COLO668 (cell line): ENCODE results near the gene KIR2DL1.
"Not testable (repeated sequence)": the region's sequence is repeated elsewhere in the genome, so short reads cannot be mapped to it uniquely, and the experiment has no call there.

Experiments used
- DNase-seq: peaks from one replicate; lab custom pipeline; 2025; ENCODE audit not compliant: unreplicated experiment; lab: John Stamatoyannopoulos, UW

KIR2DL1 gene

DNA sequence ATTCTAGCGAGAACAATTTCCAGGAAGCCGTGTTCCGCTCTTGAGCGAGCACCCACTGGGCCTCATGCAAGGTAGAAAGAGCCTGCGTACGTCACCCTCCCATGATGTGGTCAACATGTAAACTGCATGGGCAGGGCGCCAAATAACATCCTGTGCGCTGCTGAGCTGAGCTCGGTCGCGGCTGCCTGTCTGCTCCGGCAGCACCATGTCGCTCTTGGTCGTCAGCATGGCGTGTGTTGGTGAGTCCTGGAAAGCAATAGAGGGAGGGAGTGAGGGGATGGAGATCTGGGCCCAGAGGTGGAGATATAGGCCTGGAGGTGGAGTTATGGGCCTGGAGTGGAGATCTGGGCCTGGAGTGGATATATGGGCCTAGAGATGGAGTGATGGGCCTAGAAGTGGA lies at the start of gene KIR2DL1:
KIR2DL1 (plus strand) TSS at position 148 of the 400 bp plus-strand sequence; CDS start at position 206, 58 bp downstream.
- DNase-seq, result not testable (repeated sequence)

GRCh38 chr19:54724142-54724541 lies 45.5 kb upstream of the KIR2DL1 start, which contains the start of gene KIR3DL3:
KIR3DL3 (plus strand) TSS chr19:54724442; CDS start chr19:54724497, 55 bp downstream.
- DNase-seq, result no peak

GRCh38 chr19:54724644-54725043 lies 44.9 kb upstream of the KIR2DL1 start:
- DNase-seq, result no peak

GRCh38 chr19:54725321-54725720 lies 44.3 kb upstream of the KIR2DL1 start:
- DNase-seq, result no peak

- DNase-seq, result no peak
Observed at GRCh38 chr19:54727562-54727961, 42.0 kb upstream of the KIR2DL1 start.

DNA sequence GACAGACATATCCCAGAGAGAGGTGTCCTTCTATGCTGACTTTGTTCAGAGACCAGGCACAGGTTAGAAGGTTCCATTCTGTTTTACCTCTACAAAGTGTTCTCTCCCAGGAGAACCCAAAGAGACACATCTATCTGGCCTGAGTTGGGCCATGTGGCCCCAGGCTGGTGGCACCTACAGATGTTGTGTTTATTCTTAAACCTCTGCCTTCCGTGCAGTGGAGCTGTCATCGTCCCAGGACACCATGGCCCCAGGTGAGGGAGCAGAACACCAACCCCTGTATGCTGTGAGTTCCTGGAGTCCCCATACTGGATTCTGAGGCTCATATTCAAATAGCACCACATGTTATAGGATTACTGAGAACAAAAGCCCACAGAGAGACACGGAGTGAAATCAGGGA lies 41.4 kb upstream of the KIR2DL1 start:
- DNase-seq, result no peak

GRCh38 chr19:54729416-54730188 lies 40.0 kb upstream of the KIR2DL1 start:
- no peak for DNase-seq

DNA sequence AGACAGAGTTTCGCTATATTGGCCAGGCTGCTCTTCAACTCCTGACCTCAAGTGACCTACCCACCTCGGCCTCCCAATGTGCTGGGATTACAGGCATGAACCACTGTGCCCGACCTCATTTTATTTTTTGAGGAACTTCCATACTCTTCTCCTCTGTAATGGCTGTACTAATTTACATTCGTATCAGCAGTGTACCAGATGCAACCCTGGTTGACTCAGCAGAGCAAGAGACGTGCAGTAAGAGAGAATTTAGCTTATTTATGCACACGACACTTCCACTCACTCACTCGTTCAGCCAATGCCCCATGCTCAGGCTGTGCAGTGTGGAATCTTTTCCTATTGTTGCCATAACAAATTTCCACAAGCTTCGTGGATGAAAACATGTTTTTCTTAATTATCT lies 38.4 kb upstream of the KIR2DL1 start:
- no peak for DNase-seq

GRCh38 chr19:54738306-54738705 lies 31.3 kb upstream of the KIR2DL1 start, which contains the start of gene KIR2DL3:
KIR2DL3 (plus strand) TSS chr19:54738513; CDS start chr19:54738546, 33 bp downstream.
- DNase-seq, result not testable (repeated sequence)

DNA sequence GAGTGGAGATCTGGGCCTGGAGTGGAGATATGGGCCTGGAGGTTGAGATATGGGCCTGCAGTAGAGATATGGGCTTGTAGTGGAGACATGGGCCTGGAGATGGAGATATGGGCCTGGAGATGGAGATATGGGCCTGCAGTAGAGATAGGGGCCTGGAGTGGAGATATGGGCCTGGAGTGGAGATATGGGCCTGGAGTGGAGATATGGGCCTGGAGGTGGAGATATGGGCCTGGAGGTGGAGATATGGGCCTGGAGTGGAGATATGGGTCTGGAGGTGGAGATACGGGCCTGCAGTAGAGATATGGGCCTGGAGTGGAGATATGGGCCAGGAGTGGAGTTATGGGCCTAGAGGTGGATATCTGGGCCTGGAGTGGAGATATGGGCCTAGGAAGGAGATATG lies 30.9 kb upstream of the KIR2DL1 start:
- DNase-seq, result no peak

GRCh38 chr19:54739587-54740497 lies 29.8 kb upstream of the KIR2DL1 start:
- no peak for DNase-seq

GRCh38 chr19:54741950-54742349 lies 27.6 kb upstream of the KIR2DL1 start:
- DNase-seq, result not testable (repeated sequence)

DNA sequence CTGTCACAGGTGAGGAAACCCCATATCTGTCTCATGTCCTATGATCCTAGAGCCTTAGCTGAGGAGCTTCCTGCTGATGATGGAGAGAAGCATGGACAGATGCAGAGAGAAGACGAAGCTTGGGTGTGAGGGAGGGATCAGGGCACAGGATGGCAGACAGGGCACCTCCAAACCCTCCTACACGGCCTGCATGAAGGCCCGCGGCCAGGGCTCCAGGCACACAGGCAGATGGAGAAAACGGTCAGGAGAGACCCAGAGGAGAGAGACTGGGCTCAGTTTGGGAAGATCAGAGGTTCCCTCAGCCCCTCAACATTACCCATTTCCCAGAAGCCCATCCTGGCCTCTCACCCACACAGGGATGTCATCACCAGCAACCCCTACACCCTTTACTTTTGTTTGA lies 25.5 kb upstream of the KIR2DL1 start:
- DNase-seq, result not testable (repeated sequence)

DNA sequence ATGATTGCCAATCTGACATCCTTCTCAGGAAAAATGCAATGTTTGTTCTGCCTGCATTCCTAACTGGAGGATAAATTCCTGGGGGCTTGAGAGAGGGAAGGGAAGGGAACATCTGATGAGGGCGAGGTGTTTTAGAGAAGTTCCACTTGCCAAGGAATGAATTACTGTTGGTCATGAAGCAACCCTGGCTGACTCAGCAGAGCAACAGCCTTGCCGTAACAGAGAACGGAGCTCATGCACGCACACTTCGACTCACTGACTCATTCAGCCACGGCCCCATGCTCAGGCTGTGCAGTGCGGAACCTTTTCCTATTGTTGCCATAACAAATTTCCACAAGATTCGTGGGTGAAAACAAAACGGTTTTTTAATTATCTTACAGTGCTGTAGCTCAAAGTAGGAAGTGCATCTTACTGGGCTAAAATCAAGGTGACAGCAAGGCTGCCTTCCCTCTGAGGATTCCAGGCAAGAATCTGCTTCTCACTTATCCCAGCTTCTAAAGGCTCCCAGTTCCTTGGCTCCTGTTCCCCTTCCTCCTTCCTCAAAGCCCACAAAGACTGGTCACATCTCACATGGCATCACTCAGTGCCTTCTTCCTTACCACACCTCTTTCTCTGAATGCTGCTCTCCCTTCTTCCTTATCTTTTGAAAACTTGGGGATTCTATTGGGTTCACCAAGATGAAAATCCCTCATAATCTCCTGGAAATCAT lies 21.8 kb upstream of the KIR2DL1 start:
- not testable (repeated sequence) for DNase-seq

DNA sequence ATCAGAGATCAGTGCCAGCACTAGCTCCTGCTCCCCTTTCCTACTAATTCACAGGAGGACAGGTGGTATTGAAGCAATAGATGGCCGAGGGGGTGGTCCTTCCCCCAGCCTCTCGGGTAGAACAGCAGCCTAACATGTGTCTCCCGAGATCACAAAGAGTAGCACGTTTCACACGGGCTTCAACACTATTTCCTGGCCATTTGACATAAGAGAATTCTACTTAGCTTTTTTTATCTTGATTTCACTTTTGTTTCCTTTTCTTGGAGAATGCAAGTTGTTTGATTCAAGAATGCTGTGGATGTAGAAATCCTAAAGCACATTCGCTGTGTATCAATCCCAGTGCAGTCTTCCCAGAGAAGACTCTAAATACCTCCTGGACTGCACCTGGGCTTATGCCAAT lies 19.3 kb upstream of the KIR2DL1 start:
- not testable (repeated sequence) for DNase-seq

DNA sequence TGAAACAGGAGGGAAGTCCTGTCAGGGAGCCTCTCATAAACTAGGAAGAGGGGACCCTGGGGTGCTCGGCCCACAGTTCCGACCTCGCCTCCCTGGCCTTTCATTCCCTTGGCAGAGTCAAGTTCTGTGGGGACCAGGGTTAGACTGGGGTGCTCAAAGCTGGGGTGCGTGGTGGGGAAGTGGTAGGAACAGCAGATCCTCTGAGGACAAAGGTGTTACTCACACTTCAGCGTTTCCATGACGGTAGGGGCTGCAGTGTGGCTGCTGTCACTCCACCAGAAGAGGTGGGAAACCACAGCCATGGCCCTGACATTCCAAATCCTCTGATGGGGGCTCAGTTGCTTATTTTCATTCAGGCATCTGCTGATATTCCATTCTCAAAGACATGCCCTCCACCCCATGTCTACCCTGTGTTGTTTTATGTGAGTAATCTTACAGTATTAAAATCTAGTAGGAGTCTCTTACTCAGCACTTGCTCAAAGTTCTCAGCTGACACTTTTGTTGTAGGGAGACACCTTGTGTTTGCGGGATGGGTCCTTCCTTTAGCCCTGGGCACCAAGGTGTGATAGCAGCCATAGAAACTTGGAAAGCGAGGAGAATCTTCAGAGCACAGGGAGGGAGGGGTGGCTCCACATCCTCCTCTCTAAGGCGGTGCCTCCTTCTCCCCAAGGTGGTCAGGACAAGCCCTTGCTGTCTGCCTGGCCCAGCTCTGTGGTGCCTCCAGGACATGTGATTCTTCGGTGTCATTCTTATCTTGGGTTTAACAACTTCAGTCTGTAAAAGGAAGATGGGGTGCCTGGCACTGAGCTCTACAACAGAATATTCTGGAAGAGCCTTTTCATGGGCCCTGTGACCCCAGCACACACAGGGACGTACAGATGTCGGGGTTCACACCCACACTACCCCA lies 13.1 kb upstream of the KIR2DL1 start:
- not testable (repeated sequence) for DNase-seq

DNA sequence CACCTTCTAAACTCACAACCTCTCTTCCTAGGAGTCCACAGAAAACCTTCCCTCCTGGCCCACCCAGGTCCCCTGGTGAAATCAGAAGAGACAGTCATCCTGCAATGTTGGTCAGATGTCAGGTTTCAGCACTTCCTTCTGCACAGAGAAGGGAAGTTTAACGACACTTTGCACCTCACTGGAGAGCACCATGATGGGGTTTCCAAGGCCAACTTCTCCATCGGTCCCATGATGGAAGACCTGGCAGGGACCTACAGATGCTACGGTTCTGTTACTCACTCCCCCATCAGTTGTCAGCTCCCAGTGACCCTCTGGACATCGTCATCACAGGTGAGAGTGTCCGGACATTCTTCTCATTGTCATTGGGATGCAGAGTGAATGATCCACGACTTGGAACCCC lies 11.0 kb upstream of the KIR2DL1 start:
- not testable (repeated sequence) for DNase-seq

DNA sequence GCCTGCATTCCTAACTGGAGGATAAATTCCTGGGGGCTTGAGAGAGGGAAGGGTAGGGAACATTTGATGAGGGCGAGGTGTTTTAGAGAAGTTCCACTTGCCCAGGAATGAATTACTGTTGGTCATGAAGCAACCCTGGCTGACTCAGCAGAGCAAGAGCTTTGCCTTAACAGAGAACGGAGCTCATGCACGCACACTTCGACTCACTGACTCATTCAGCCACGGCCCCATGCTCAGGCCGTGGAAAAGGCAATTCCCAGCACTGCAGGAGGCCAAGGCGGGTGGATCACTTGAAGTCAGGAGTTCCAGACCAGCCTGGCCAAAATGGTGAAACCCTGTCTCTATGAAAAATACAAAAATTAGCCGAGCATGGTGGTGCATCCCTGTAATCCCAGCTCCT lies 5.4 kb upstream of the KIR2DL1 start:
- DNase-seq, result not testable (repeated sequence)

DNA sequence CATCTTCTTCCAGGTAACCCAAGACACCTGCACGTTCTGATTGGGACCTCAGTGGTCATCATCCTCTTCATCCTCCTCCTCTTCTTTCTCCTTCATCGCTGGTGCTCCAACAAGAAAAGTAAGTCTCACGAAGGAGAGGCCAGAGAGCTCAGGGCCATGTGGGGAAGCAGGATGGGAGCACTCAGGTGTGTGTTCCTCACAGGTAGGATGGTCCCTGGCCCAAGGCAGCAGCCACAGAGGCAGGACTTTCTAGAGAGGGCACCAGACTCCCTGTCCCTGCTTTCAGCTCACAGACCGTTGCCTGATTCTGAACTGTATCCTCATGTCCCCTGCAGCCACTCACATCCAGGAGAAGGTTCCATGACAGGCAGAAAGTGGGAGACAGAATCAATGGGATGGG lies 3.1 kb upstream of the KIR2DL1 start:
- DNase-seq, result not testable (repeated sequence)

- DNase-seq, result not testable (repeated sequence)
Observed at GRCh38 chr19:54770511-54770910, 918 bp downstream of the KIR2DL1 start.
